ENCODE data around the gene ABCG1. TPM values are rescaled to one million over a fixed set of nuclear protein-coding genes. Genes with fewer than 3 reads are reported as not detected.
A peak's percentile ranks its signal among the peaks of the same experiment; 100 is the strongest.

The ABCG1 gene
- total RNA-seq, 1 experiment from 2014 or later = 5.6 TPM

DNA sequence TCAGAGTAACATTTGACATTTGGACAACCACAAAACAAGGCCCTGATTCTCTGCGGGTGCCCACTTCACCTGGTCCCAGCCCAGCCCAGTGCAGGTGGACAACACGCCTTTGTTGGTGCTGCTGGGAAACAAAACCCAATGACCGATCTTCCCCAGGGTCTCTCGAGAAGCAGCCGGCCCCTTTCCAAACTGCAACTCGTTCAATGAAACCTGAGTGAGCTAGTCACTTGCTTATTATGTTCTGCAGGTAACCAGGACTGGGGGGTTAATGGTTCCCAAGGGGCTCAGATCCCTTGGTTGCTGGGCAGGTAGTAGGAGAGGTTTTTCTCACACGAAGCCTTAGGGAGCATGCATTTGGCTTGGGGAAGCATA lies 42.9 kb downstream of the ABCG1 start:
- H3K4me1 ChIP-seq (replicated peaks; ENCODE audit: insufficient read depth) = no peaks in the 10 kb centered on the region
- CTCF ChIA-PET = no interaction called here
- H3K79me2 ChIP-seq (ENCODE audit: low read depth) = no peaks in the 10 kb centered on the region
- H3K9me2 ChIP-seq (ENCODE audit: insufficient read depth) = no peaks in the 10 kb centered on the region
- no peaks in the 10 kb centered on the region for H3F3A ChIP-seq (ENCODE audit: insufficient read depth, low read depth)
- intact Hi-C loops (cut with micrococcal nuclease; ENCODE audit: unreplicated experiment) = no loop called here
- DNase-seq = no peak
- no peaks in the 10 kb centered on the region for H3K27me3 ChIP-seq (ENCODE audit: insufficient read depth, low read depth)
- no peak for TF ChIP-seq EZH2 (IDR thresholded peaks at IDR 0.05; ENCODE audit: low read depth)
- TF ChIP-seq, protein P1, sequence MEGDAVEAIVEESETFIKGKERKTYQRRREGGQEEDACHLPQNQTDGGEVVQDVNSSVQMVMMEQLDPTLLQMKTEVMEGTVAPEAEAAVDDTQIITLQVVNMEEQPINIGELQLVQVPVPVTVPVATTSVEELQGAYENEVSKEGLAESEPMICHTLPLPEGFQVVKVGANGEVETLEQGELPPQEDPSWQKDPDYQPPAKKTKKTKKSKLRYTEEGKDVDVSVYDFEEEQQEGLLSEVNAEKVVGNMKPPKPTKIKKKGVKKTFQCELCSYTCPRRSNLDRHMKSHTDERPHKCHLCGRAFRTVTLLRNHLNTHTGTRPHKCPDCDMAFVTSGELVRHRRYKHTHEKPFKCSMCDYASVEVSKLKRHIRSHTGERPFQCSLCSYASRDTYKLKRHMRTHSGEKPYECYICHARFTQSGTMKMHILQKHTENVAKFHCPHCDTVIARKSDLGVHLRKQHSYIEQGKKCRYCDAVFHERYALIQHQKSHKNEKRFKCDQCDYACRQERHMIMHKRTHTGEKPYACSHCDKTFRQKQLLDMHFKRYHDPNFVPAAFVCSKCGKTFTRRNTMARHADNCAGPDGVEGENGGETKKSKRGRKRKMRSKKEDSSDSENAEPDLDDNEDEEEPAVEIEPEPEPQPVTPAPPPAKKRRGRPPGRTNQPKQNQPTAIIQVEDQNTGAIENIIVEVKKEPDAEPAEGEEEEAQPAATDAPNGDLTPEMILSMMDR (conservative IDR thresholded peaks at IDR 0.05) = no peak
- BruUV-seq (replicated peaks) = no TSS peak
- POLR2A ChIA-PET (ENCODE audit: unreplicated experiment) = no interaction called here
- H3K4me3 ChIP-seq = no peak overlapping the region
- H4K20me1 ChIP-seq (ENCODE audit: insufficient read depth) = no peaks in the 10 kb centered on the region
- no peaks in the 10 kb centered on the region for H3K36me3 ChIP-seq (ENCODE audit: low read depth)
- no peak overlapping the region for H3K4me2 ChIP-seq
- no peaks in the 10 kb centered on the region for H3K9me3 ChIP-seq (ENCODE audit: insufficient read depth, low read depth)
- no peak overlapping the region for H3K27ac ChIP-seq
- H2AFZ ChIP-seq = no peak overlapping the region

DNA sequence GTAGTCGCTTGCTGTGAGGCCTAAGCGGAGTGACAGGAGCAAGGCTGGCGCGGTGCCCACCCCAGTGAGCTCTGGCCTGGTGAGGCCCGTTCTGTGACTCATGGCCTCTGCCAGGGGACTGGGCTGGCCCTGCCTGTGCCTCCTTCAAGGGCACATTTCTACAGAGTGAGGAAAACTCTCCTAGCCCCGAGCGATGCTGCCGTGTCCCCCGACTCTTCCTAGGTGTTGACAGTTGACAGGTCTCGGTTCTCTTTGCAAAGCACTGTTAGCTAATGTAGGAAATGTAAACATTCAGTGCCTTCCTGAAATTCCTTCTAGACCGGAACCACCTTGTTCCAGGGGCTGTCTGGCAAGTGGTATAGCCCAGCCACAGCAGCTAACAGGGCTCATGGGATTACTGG lies 43.9 kb downstream of the ABCG1 start:
- no peaks in the 10 kb centered on the region for H3K27me3 ChIP-seq (ENCODE audit: insufficient read depth, low read depth)
- H4K20me1 ChIP-seq (ENCODE audit: insufficient read depth) = no peaks in the 10 kb centered on the region
- no TSS peak for BruUV-seq (replicated peaks)
- H3F3A ChIP-seq (ENCODE audit: insufficient read depth, low read depth) = no peaks in the 10 kb centered on the region
- CTCF ChIA-PET = no interaction called here
- H3K4me3 ChIP-seq = no peak overlapping the region
- H3K9me3 ChIP-seq (ENCODE audit: insufficient read depth, low read depth) = no peaks in the 10 kb centered on the region
- no peaks in the 10 kb centered on the region for H3K79me2 ChIP-seq (ENCODE audit: low read depth)
- intact Hi-C loops (cut with micrococcal nuclease; ENCODE audit: unreplicated experiment) = no loop called here
- no peak overlapping the region for H3K4me2 ChIP-seq
- no peak overlapping the region for H2AFZ ChIP-seq
- no peaks in the 10 kb centered on the region for H3K36me3 ChIP-seq (ENCODE audit: low read depth)
- no peaks in the 10 kb centered on the region for H3K9me2 ChIP-seq (ENCODE audit: insufficient read depth)
- H3K4me1 ChIP-seq (replicated peaks; ENCODE audit: insufficient read depth) = no peaks in the 10 kb centered on the region
- H3K27ac ChIP-seq = no peak overlapping the region
- TF ChIP-seq, protein P1 (conservative IDR thresholded peaks at IDR 0.05) = no peak
- TF ChIP-seq EZH2 (IDR thresholded peaks at IDR 0.05; ENCODE audit: low read depth) = no peak
- peak in 1 of 2 experiments; percentile 66 for DNase-seq
- POLR2A ChIA-PET (ENCODE audit: unreplicated experiment) = no interaction called here

DNA sequence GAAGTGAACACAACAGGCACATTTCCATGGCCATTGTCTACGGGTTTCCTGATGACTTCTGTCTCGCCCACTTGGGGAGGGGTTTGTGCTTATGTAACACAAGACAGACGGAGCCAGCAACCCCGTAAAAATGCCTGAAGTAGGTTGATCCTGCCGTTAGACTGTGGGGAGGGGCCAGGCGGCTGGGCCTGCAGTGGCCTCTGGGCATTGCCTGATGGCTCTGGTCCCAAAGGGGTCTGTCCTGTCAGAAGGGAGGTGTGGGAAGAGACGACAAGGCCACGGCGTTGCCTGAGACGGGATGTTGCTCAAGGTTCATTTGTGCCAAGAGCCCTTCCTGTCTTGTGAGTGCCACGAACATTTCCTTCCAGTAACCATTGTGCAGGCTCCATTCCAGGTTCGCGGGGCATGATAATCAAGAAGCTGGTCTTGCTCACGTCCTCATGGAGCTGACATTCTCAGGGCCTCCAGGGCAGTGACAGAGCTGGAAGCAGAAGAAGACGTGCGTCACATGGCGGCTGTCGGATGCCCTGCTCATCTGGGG lies 44.7 kb downstream of the ABCG1 start:
- Histone ChIP-seq H3K4me1 (replicated peaks; ENCODE audit: insufficient read depth) (no peaks in the 10 kb centered on the region), H3F3A (ENCODE audit: insufficient read depth, low read depth) (no peaks in the 10 kb centered on the region), H2AFZ (no peak overlapping the region), H4K20me1 (ENCODE audit: insufficient read depth) (no peaks in the 10 kb centered on the region), H3K27ac (no peak overlapping the region), H3K9me2 (ENCODE audit: insufficient read depth) (no peaks in the 10 kb centered on the region), H3K9me3 (ENCODE audit: insufficient read depth, low read depth) (no peaks in the 10 kb centered on the region), H3K36me3 (ENCODE audit: low read depth) (no peaks in the 10 kb centered on the region), H3K79me2 (ENCODE audit: low read depth) (no peaks in the 10 kb centered on the region), H3K27me3 (ENCODE audit: insufficient read depth, low read depth) (no peaks in the 10 kb centered on the region), H3K4me3 (no peak overlapping the region), H3K4me2 (no peak overlapping the region)
- BruUV-seq (replicated peaks) = no TSS peak
- CTCF ChIA-PET = no interaction called here
- intact Hi-C loops (cut with micrococcal nuclease; ENCODE audit: unreplicated experiment) = no loop called here
- POLR2A ChIA-PET (ENCODE audit: unreplicated experiment) = no interaction called here
- no peak for DNase-seq
- TF ChIP-seq, protein P1 (conservative IDR thresholded peaks at IDR 0.05) = no peak
- TF ChIP-seq EZH2 (IDR thresholded peaks at IDR 0.05; ENCODE audit: low read depth) = no peak
